ENCODE data around the gene VEZT.

The VEZT gene

GRCh38 chr12:95198914-95199313 lies 18.7 kb upstream of the VEZT start:
- no peak for DNase-seq (ENCODE audit: low read depth)

- DNase-seq (ENCODE audit: low read depth) = no peak
These were observed 17.3 kb upstream of the VEZT start for GRCh38 chr12:95200128-95200894.

- DNase-seq (ENCODE audit: low read depth) = no peak
These were observed 16.4 kb upstream of the VEZT start for GRCh38 chr12:95201056-95201670.

- no peak for DNase-seq (ENCODE audit: low read depth)
These were observed 14.7 kb upstream of the VEZT start for GRCh38 chr12:95202691-95203486.

GRCh38 chr12:95203487-95204030 lies 14.0 kb upstream of the VEZT start:
- DNase-seq (ENCODE audit: low read depth) = no peak

GRCh38 chr12:95204141-95204866 lies 13.3 kb upstream of the VEZT start:
- DNase-seq (ENCODE audit: low read depth) = no peak

GRCh38 chr12:95205016-95205624 lies 12.5 kb upstream of the VEZT start:
- no peak for DNase-seq (ENCODE audit: low read depth)

GRCh38 chr12:95205685-95206084 lies 11.9 kb upstream of the VEZT start:
- no peak for DNase-seq (ENCODE audit: low read depth)

- no peak for DNase-seq (ENCODE audit: low read depth)
These were observed 10.7 kb upstream of the VEZT start for GRCh38 chr12:95206916-95207315.

GRCh38 chr12:95207407-95207806 lies 10.2 kb upstream of the VEZT start:
- DNase-seq (ENCODE audit: low read depth) = no peak

- DNase-seq (ENCODE audit: low read depth) = no peak
These were observed 8.9 kb upstream of the VEZT start for GRCh38 chr12:95208678-95209077.

- DNase-seq (ENCODE audit: low read depth) = no peak
These were observed 5.0 kb upstream of the VEZT start for GRCh38 chr12:95212586-95212985.

GRCh38 chr12:95213119-95213518 lies 4.5 kb upstream of the VEZT start:
- no peak for DNase-seq (ENCODE audit: low read depth)

GRCh38 chr12:95213928-95214327 lies 3.7 kb upstream of the VEZT start:
- DNase-seq (ENCODE audit: low read depth) = no peak

- no peak for DNase-seq (ENCODE audit: low read depth)
These were observed 3.1 kb upstream of the VEZT start for GRCh38 chr12:95214466-95214865.

GRCh38 chr12:95215949-95216348 lies 1.7 kb upstream of the VEZT start:
- no peak for DNase-seq (ENCODE audit: low read depth)

- DNase-seq (ENCODE audit: low read depth) = no peak
These were observed 763 bp upstream of the VEZT start for GRCh38 chr12:95216711-95217376.

GRCh38 chr12:95218150-95219133 lies 835 bp downstream of the VEZT start:
- no peak for DNase-seq (ENCODE audit: low read depth)

- DNase-seq (ENCODE audit: low read depth) = no peak
These were observed 2.6 kb downstream of the VEZT start for GRCh38 chr12:95220190-95220589.

GRCh38 chr12:95220726-95221125 lies 3.1 kb downstream of the VEZT start:
- no peak for DNase-seq (ENCODE audit: low read depth)

Data from stimulated activated CD8-positive, alpha-beta memory T cell treated with anti-CD3 and anti-CD28 coated beads, Interleukin-12 subunit alpha, Interleukin-12 subunit beta, amount 100 ng/mL, for 4 hours (primary cell).